Central memory CD8-positive, alpha-beta T cell (primary cell): Measurements from ENCODE around the gene RAB40B.

Experiments
- ATAC-seq: fragments of 150-1000 bp; cut with Tn5 transposase; replicated peaks from 2 replicates; pipeline ENCODE4 v1.10.0; 2022; ENCODE audit warnings: mild to moderate bottlenecking, moderate FRiP score, moderate number of reproducible peaks; ENCODE audit not compliant: poor library complexity, severe bottlenecking; ENCODE audit errors: extremely low read depth
- DNase-seq, 2 donors: peaks; one replicate each; pipeline ENCODE4 v3.0.0; 2021; ENCODE audit warnings: low spot score in 2 of 2
- H3K27ac Mint-ChIP-seq: one replicate; pipeline ENCODE4 v1.8.0; 2022; ENCODE audit warnings: low read depth, mild to moderate bottlenecking, moderate library complexity, mixed read lengths
- H3K27me3 Mint-ChIP-seq: one replicate; pipeline ENCODE4 v1.8.0; 2022; ENCODE audit warnings: mixed read lengths
- H3K36me3 Mint-ChIP-seq: one replicate; pipeline ENCODE4 v1.8.0; 2022; ENCODE audit warnings: mild to moderate bottlenecking, moderate library complexity, mixed read lengths; ENCODE audit not compliant: insufficient read depth
- H3K4me1 Mint-ChIP-seq: one replicate; pipeline ENCODE4 v1.8.0; 2022; ENCODE audit warnings: mixed read lengths
- H3K4me3 Mint-ChIP-seq: one replicate; pipeline ENCODE4 v1.8.0; 2022; ENCODE audit warnings: mild to moderate bottlenecking, moderate library complexity, mixed read lengths
- H3K9me3 Mint-ChIP-seq: one replicate; pipeline ENCODE4 v1.8.0; 2022; ENCODE audit warnings: mixed read lengths

The RAB40B gene

DNA sequence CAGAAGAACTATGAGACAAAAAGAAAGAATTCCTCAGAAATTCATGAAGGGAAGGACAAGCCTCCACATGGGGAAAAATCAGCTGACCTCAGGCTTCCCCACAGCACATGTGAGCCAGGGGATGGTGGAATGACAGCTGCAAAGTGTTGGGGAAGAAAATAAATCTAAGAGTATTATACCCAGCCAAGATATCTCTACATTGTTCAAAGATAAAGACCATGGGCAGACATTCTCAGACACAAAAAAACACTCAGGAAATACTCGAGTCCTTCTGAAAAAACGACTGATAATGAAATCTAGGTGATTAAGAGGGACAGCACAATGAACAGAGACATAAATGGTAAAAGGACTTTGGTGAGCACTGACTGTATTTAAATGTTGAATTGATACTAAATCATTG lies 3.9 kb downstream of the RAB40B start:
- Mint-ChIP-seq H3K4me3 (no peak overlapping the region), H3K27me3 (no peaks in the 10 kb centered on the region), H3K27ac (no peak overlapping the region), H3K4me1 (peaks cover 18% of the 10 kb centered on the region), H3K36me3 (peaks cover 2% of the 10 kb centered on the region), H3K9me3 (peaks cover 6% of the 10 kb centered on the region)
- no peak for DNase-seq
- no peak for ATAC-seq

DNA sequence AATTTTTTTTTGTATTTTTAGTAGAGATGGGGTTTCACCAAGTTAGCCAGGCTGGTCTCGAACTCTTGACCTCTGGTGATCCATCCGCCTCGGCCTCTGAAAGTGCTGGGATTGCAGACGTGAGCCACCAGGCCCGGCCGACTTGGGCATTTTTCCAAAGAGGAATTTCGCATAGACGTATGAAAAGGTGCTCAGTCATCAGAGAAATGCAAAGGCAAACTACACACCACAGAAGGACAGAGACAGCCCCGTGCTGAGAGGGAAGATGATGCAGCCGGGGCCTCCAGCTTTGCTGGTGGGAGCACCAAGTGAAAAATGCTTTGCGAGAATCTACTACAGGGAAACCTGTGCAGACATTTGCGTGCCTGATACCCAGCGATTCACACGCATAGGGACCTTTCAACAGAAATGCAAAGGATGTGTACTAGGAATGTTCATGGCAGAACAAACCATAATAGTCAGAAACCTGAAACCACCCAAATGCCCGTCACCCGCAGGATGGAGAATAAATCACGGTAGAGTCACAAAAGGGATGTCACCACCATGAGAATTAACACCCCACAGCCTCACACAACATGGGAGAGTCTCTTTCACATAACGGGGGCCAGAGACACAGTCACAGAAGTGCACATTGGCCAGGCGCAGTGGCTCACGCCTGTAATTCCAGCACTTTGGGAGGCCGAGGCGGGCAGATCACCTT lies 5.2 kb downstream of the RAB40B start:
- Mint-ChIP-seq H3K36me3 (peaks cover 2% of the 10 kb centered on the region), H3K27ac (no peak overlapping the region), H3K4me1 (peaks cover 13% of the 10 kb centered on the region), H3K27me3 (no peaks in the 10 kb centered on the region), H3K9me3 (peaks cover 6% of the 10 kb centered on the region), H3K4me3 (no peak overlapping the region)
- ATAC-seq: no peak
- DNase-seq: no peak

DNA sequence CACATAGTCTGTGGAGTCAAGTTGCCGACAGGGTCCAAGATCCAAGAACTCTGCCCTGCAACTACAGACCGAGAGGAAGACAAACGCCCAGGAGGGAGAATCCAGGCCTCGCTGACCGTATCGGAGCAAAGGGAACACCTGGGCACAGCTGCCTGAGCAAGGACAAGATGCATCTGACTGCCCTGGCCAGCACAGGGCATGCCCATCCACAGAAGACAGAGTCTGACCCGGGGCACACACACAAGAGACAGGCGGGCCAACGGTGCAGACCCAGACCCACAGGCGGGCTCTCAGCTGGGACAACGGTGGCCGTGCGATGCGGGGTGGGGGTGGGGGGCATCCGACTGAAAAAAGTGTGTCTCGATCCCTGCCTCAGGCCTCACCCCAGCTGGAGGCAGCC lies 6.2 kb downstream of the RAB40B start:
- H3K4me1 Mint-ChIP-seq: peaks cover 11% of the 10 kb centered on the region
- no peak overlapping the region for H3K27ac Mint-ChIP-seq
- DNase-seq: no peak

DNA sequence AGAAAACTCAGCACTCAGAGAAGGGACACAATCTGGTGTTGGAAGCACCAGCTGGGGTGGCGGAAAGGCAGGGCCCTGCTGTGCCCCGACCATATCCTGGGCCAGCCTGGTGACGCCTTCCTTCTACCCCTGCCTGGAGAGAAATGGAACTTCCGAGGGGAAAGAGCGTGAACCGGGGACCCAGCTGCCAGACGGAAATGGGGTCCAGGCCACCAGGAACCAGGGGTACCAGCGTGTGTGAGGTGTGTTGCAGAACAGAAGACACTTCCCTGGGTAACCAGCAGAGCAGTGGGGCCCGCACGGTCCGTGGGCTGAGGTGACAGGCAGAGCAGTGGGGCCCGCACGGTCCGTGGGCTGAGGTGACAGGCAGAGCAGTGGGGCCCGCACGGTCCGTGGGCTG lies 6.8 kb downstream of the RAB40B start:
- DNase-seq (no peak), ATAC-seq (no peak)
- Mint-ChIP-seq H3K27me3 (no peaks in the 10 kb centered on the region), H3K27ac (no peak overlapping the region), H3K4me1 (peaks cover 5% of the 10 kb centered on the region), H3K9me3 (peaks cover 6% of the 10 kb centered on the region), H3K4me3 (no peak overlapping the region), H3K36me3 (peaks cover under 1% of the 10 kb centered on the region)

More for the DNA sequence above, 6.2 kb downstream of the RAB40B start:
- H3K9me3 Mint-ChIP-seq: peaks cover 6% of the 10 kb centered on the region
- no peak overlapping the region for H3K4me3 Mint-ChIP-seq
- peaks cover under 1% of the 10 kb centered on the region for H3K36me3 Mint-ChIP-seq
- ATAC-seq: no peak
- no peaks in the 10 kb centered on the region for H3K27me3 Mint-ChIP-seq

DNA sequence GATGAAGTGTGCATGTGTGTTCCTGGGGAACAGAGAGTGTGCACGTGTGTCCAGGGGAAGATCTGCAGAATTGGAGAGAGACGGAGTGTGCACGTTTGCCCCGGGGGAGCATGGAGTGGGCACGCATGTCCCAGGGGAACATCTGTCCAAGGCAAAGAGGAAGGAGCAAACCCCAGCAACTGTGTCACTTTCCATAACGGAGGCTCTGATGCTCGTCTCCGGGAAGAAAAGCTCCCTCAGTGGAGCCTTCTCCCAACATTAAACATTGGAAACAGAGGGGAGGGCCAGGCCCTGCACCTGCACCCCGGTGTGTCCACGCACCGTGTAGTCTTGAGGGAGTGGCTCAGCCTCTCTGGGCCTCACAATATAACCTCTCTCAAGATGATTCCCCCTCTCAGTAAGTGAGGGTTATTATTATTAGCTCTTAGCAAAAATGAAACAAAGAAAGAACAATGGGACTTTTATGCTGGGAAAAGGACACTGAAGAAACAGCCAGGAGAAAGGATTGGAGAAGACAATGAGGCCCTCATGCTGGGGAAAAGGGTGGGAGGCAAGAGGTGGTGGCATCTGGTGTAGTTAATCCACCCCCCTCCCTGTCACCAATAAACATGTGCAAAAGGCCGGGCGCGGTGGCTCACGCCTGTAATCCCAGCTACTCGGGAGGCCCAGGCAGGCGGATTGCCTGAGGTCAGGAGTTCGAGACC lies 7.6 kb downstream of the RAB40B start:
- peaks cover 5% of the 10 kb centered on the region for H3K4me1 Mint-ChIP-seq
- H3K27ac Mint-ChIP-seq: no peak overlapping the region
- DNase-seq (no peak), ATAC-seq (no peak)
- peaks cover 6% of the 10 kb centered on the region for H3K9me3 Mint-ChIP-seq
- peaks cover 3% of the 10 kb centered on the region for H3K36me3 Mint-ChIP-seq
- no peaks in the 10 kb centered on the region for H3K27me3 Mint-ChIP-seq
- no peak overlapping the region for H3K4me3 Mint-ChIP-seq

DNA sequence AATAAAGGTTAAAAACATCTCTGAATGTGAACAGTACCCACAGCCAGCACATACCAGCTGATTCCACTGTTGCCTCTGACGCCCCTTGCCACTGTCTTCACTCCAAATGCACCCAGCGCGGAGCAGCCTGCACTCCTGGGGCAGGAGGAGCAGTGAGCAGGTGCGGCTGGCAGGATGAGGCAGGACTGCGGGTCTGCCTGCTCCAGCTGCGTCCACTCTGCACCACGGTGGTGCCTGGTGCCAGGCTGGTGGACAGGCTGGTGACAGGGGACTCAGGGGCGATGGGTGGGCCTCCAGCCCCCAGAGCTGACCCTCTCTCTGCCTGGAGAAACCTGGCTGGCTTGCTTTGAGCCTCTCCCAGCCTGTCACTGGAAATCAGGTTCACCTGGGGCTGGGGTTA lies 9.4 kb downstream of the RAB40B start:
- ATAC-seq (no peak), DNase-seq (no peak)
- H3K9me3 Mint-ChIP-seq: no peaks in the 10 kb centered on the region
- H3K27me3 Mint-ChIP-seq: no peaks in the 10 kb centered on the region
- H3K36me3 Mint-ChIP-seq: peaks cover 3% of the 10 kb centered on the region
- no peak overlapping the region for H3K27ac Mint-ChIP-seq
- peaks cover 5% of the 10 kb centered on the region for H3K4me1 Mint-ChIP-seq
- no peak overlapping the region for H3K4me3 Mint-ChIP-seq

DNA sequence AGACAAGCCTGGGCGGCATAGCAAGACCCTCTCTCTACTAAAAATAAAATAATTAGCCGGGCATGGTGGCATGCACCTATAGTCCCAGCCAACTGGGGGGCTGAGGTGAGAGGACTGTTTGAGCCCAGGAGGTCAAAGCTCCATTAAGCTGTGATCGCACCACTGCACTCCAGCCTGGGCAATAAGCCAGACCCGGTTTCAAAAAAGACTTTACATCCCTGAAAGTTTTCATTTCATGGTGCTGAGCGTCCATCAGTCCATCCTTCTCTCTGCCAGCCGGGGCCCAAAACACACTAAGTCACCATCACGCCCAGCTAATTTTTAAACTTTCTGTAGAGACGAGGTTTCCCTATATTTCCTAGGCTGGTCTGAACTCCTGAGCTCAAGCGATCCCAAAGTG lies 10.6 kb downstream of the RAB40B start:
- H3K9me3 Mint-ChIP-seq: no peaks in the 10 kb centered on the region
- no peak overlapping the region for H3K4me3 Mint-ChIP-seq
- no peak for DNase-seq
- ATAC-seq: no peak
- no peak overlapping the region for H3K27ac Mint-ChIP-seq
- H3K36me3 Mint-ChIP-seq: peaks cover 3% of the 10 kb centered on the region
- H3K4me1 Mint-ChIP-seq: peaks cover 5% of the 10 kb centered on the region
- H3K27me3 Mint-ChIP-seq: no peaks in the 10 kb centered on the region

DNA sequence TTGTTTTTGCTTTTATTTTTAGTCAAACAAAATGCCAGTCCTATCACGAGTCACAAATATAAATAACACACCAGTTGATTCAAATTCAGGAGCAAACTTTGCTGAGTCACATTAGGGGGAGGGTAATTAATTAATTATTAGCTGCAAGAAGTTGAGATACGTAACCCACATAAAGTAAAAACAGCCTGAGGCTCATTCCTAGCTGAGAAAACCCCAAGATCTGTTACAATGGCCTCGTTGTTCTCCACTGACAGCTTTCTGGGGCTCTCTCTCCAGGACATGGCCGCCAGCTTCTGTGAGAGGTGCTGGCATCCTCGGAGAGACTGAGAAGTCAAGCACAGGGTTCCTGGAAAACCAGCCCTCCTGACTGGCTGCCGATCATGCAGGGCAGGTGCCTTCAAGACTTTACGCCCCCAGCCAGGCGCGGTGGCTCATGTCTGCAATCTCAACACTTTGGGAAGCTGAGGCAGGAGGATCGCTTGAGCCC lies 11.1 kb downstream of the RAB40B start:
- ATAC-seq (no peak), DNase-seq (no peak)
- Mint-ChIP-seq H3K27ac (no peak overlapping the region), H3K4me3 (no peak overlapping the region), H3K4me1 (peaks cover 5% of the 10 kb centered on the region), H3K36me3 (peaks cover 3% of the 10 kb centered on the region), H3K9me3 (no peaks in the 10 kb centered on the region), H3K27me3 (no peaks in the 10 kb centered on the region)

GRCh38 chr17:82686366-82687324 lies 11.9 kb downstream of the RAB40B start:
- peaks cover 5% of the 10 kb centered on the region for H3K4me1 Mint-ChIP-seq
- H3K9me3 Mint-ChIP-seq: no peaks in the 10 kb centered on the region
- H3K36me3 Mint-ChIP-seq: peaks cover 3% of the 10 kb centered on the region
- ATAC-seq (no peak), DNase-seq (no peak)
- H3K27me3 Mint-ChIP-seq: no peaks in the 10 kb centered on the region
- H3K4me3 Mint-ChIP-seq: no peak overlapping the region
- no peak overlapping the region for H3K27ac Mint-ChIP-seq

GRCh38 chr17:82685291-82685690 lies 13.2 kb downstream of the RAB40B start:
- DNase-seq (no peak), ATAC-seq (no peak)
- Mint-ChIP-seq H3K4me1 (peaks cover 5% of the 10 kb centered on the region), H3K36me3 (peaks cover 3% of the 10 kb centered on the region), H3K9me3 (no peaks in the 10 kb centered on the region), H3K4me3 (no peak overlapping the region), H3K27ac (no peak overlapping the region), H3K27me3 (no peaks in the 10 kb centered on the region)

DNA sequence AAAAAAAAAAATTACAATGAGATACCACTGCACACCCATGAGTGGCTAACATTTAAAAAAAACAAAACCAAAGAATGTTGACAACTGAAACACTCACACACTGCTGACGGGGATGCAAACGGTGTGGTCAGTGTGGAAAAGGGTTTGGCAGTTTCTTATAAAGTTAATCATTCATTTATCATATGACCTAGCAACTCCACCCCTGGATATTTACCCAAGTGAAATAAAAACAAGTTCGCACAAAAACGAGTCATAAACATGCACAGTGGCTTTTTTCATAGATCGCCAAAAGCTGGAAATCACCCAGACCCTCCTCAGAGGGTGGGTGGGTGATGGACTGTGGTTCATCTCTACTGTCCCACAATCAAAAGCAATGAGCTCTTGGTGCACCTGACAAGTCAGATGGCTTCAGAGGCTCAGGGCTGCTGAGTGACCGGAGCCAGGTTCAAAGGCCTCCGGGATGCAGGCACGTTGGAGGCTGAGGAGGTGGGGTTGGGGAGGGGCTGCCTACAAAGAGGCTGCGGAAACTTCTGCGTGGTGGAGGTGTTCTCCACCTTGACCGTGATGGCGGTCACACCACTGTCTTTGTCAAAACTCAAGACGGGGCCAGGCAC lies 14.2 kb downstream of the RAB40B start:
- Mint-ChIP-seq H3K4me3 (no peak overlapping the region), H3K36me3 (peaks cover 3% of the 10 kb centered on the region), H3K27me3 (no peaks in the 10 kb centered on the region), H3K4me1 (no peaks in the 10 kb centered on the region), H3K27ac (no peak overlapping the region), H3K9me3 (no peaks in the 10 kb centered on the region)
- no peak for ATAC-seq
- DNase-seq: no peak

GRCh38 chr17:82683534-82683933 lies 15.0 kb downstream of the RAB40B start:
- Mint-ChIP-seq H3K4me3 (no peak overlapping the region), H3K4me1 (no peaks in the 10 kb centered on the region), H3K9me3 (no peaks in the 10 kb centered on the region), H3K36me3 (peaks cover 3% of the 10 kb centered on the region), H3K27ac (no peak overlapping the region), H3K27me3 (no peaks in the 10 kb centered on the region)
- ATAC-seq: no peak
- no peak for DNase-seq
